ENCODE data around the gene KRT86. TPM values are rescaled to one million over a fixed set of nuclear protein-coding genes. Genes with fewer than 3 reads are reported as not detected.

Gene KRT86
- total and polyA plus RNA-seq, 3 donors from 2014 or later = 2.3 to 4.0 (median 3.2) TPM

- no peak for DNase-seq
- Histone ChIP-seq H3K27me3 (no peaks in the 10 kb centered on the region), H3K27ac (no peak overlapping the region), H3K4me1 (no peaks in the 10 kb centered on the region), H3K36me3 (ENCODE audit: low read depth, missing control alignments) (no peaks in the 10 kb centered on the region), H3K4me3 (no peak overlapping the region), H3K9me3 (no peaks in the 10 kb centered on the region)
- intact Hi-C loops (cut with DNase I; ENCODE audit: low total_unique reads) = no loop called here
- TF ChIP-seq POLR2A (IDR thresholded peaks at IDR 0.05) (no peak), CTCF (IDR thresholded peaks at IDR 0.05) (no peak)
- WGBS, 2 donors = 93 to 94% methylated on average over 5 to 15 of the region's 15 CpGs
These were observed 39.3 kb upstream of the KRT86 start for GRCh38 chr12:52235001-52235764.

- DNase-seq = no peak
- H3K27me3 ChIP-seq = no peaks in the 10 kb centered on the region
- no peaks in the 10 kb centered on the region for H3K4me1 ChIP-seq
- intact Hi-C loops (cut with DNase I; ENCODE audit: low total_unique reads) = no loop called here
- no peak overlapping the region for H3K27ac ChIP-seq
- H3K4me3 ChIP-seq = no peak overlapping the region
- H3K9me3 ChIP-seq = no peaks in the 10 kb centered on the region
- TF ChIP-seq CTCF (IDR thresholded peaks at IDR 0.05) (no peak), POLR2A (IDR thresholded peaks at IDR 0.05) (no peak)
- 84 to 93% methylated on average over 3 to 4 of the region's 4 CpGs for WGBS, 2 donors
- H3K36me3 ChIP-seq (ENCODE audit: low read depth, missing control alignments) = no peaks in the 10 kb centered on the region
These were observed 38.6 kb upstream of the KRT86 start for GRCh38 chr12:52235822-52236361.

- DNase-seq = no peak
- Histone ChIP-seq H3K4me3 (no peak overlapping the region), H3K4me1 (no peaks in the 10 kb centered on the region), H3K27me3 (no peaks in the 10 kb centered on the region), H3K9me3 (no peaks in the 10 kb centered on the region), H3K36me3 (ENCODE audit: low read depth, missing control alignments) (no peaks in the 10 kb centered on the region), H3K27ac (no peak overlapping the region)
- intact Hi-C loops (cut with DNase I; ENCODE audit: low total_unique reads) = no loop called here
- TF ChIP-seq CTCF (IDR thresholded peaks at IDR 0.05) = no peak
- 59 to 79% methylated on average over 3 of the region's 3 CpGs for WGBS, 2 donors
These were observed 37.9 kb upstream of the KRT86 start for GRCh38 chr12:52236386-52237050.

- H3K4me1 ChIP-seq = no peaks in the 10 kb centered on the region
- no peaks in the 10 kb centered on the region for H3K27me3 ChIP-seq
- TF ChIP-seq POLR2A (IDR thresholded peaks at IDR 0.05) (no peak), CTCF (IDR thresholded peaks at IDR 0.05) (no peak)
- H3K36me3 ChIP-seq (ENCODE audit: low read depth, missing control alignments) = no peaks in the 10 kb centered on the region
- H3K9me3 ChIP-seq = no peaks in the 10 kb centered on the region
- H3K27ac ChIP-seq = no peak overlapping the region
- DNase-seq = no peak
- no peak overlapping the region for H3K4me3 ChIP-seq
- intact Hi-C loops (cut with DNase I; ENCODE audit: low total_unique reads) = no loop called here
- WGBS, 2 donors = 87 to 93% methylated on average over 3 to 4 of the region's 4 CpGs
These were observed 36.1 kb upstream of the KRT86 start for GRCh38 chr12:52238207-52238840.
